Measurements from ENCODE around the gene PCDHGA1. TPM values are rescaled to one million over a fixed set of nuclear protein-coding genes. Genes with fewer than 3 reads are reported as not detected.

PCDHGA1 gene
- total RNA-seq, 2 donors from 2014 or later = 1.4 to 2.0 TPM

- H3K4me3 ChIP-seq = no peak overlapping the region
- DNase-seq (ENCODE audit: low spot score) = peak; percentile 23
- H3K4me1 ChIP-seq = peaks cover 0 to 20% of the 10 kb centered on the region in 2 donors
- H3K27me3 ChIP-seq = no peaks in the 10 kb centered on the region
- H3K36me3 ChIP-seq = no peaks in the 10 kb centered on the region
- H3K9me3 ChIP-seq = no peaks in the 10 kb centered on the region
- no peak for TF ChIP-seq CTCF (IDR thresholded peaks at IDR 0.05)
- no peak overlapping the region for H3K27ac ChIP-seq
Observed at GRCh38 chr5:141483902-141484301, 153.6 kb downstream of the PCDHGA1 start.

GRCh38 chr5:141484310-141484640, 154.0 kb downstream of the PCDHGA1 start:
- TF ChIP-seq CTCF (IDR thresholded peaks at IDR 0.05) = no peak

GRCh38 chr5:141484641-141485311, 154.5 kb downstream of the PCDHGA1 start, which contains the start of gene PCDHGC4:
TSS of gene PCDHGC4 (plus strand) at chr5:141485030. CDS start at chr5:141485174, 144 bp downstream.
- Histone ChIP-seq H3K4me3 (peak within 1 kb of the TSS; percentile 24 to 48), H3K27me3 (no peaks in the 10 kb centered on the region), H3K27ac (peak within 1 kb of the TSS in 1 of 2 donors; percentile 6), H3K36me3 (peaks cover 2% of the 10 kb centered on the region), H3K9me3 (no peaks in the 10 kb centered on the region), H3K4me1 (peaks cover 0 to 29% of the 10 kb centered on the region in 2 donors)
- DNase-seq (ENCODE audit: low spot score) = peak; percentile 56
- TF ChIP-seq CTCF (IDR thresholded peaks at IDR 0.05) = no peak

More at GRCh38 chr5:141484310-141484640, 154.0 kb downstream of the PCDHGA1 start:
- Histone ChIP-seq H3K4me1 (peaks cover 0 to 24% of the 10 kb centered on the region in 2 donors), H3K27ac (no peak overlapping the region), H3K4me3 (peak overlapping the region; percentile 24 to 48), H3K27me3 (no peaks in the 10 kb centered on the region), H3K36me3 (no peaks in the 10 kb centered on the region), H3K9me3 (no peaks in the 10 kb centered on the region)
- peak; percentile 1 for DNase-seq (ENCODE audit: low spot score)

- H3K36me3 ChIP-seq = peaks cover 9% of the 10 kb centered on the region
- no peak for TF ChIP-seq CTCF (IDR thresholded peaks at IDR 0.05)
- H3K9me3 ChIP-seq = no peaks in the 10 kb centered on the region
- H3K4me1 ChIP-seq = peaks cover 0 to 29% of the 10 kb centered on the region in 2 donors
- DNase-seq (ENCODE audit: low spot score) = peak; percentile 51
- no peak overlapping the region for H3K27ac ChIP-seq
- H3K4me3 ChIP-seq = peak overlapping the region; percentile 24 to 48
- no peaks in the 10 kb centered on the region for H3K27me3 ChIP-seq
Observed at GRCh38 chr5:141485321-141486055, 155.2 kb downstream of the PCDHGA1 start.

- H3K27ac ChIP-seq = no peak overlapping the region
- peaks cover 0 to 29% of the 10 kb centered on the region in 2 donors for H3K4me1 ChIP-seq
- peak; percentile 46 for DNase-seq (ENCODE audit: low spot score)
- no peak overlapping the region for H3K4me3 ChIP-seq
- H3K36me3 ChIP-seq = peaks cover 12% of the 10 kb centered on the region
- TF ChIP-seq CTCF (IDR thresholded peaks at IDR 0.05) = no peak
- no peaks in the 10 kb centered on the region for H3K27me3 ChIP-seq
- H3K9me3 ChIP-seq = no peaks in the 10 kb centered on the region
Observed at GRCh38 chr5:141486091-141486490, 155.8 kb downstream of the PCDHGA1 start.
